HG02798 (cell line): ENCODE measurements around the gene SMS.

Experiments used
- ATAC-seq: cut with Tn5 transposase; IDR thresholded peaks from one replicate; pipeline ENCODE4 v1.9.1; 2021; ENCODE audit warnings: mild to moderate bottlenecking; ENCODE audit not compliant: unreplicated experiment, poor library complexity

The SMS gene

DNA sequence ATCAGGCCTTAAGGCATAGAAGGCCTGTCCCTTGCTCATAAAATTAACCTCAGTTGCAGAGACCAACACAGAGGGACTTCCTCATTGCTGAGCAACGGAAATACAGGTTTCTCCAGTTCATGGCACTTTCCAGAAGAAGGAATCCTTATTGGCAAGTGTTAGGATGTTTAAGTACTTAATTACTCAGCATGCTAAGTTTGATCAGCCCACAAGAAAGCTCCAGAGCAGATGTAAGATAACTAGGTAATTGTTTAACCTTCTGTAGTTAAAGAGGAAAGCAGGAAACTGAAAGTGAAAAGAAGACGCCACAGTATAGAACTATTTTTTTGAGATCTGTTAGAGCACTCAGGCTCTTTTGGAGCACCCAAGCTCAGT lies 33.5 kb downstream of the SMS start:
- peak; percentile 91 for ATAC-seq

GRCh38 chrX:21975242-21975641 lies 34.7 kb downstream of the SMS start:
- no peak for ATAC-seq

GRCh38 chrX:21975812-21976211 lies 35.3 kb downstream of the SMS start:
- ATAC-seq = no peak

GRCh38 chrX:21978346-21978745 lies 37.8 kb downstream of the SMS start:
- ATAC-seq = no peak

- no peak for ATAC-seq
These were observed 41.8 kb downstream of the SMS start for GRCh38 chrX:21982311-21982710.

GRCh38 chrX:21985332-21985777 lies 44.8 kb downstream of the SMS start:
- peak; percentile 76 for ATAC-seq

- no peak for ATAC-seq
These were observed 46.1 kb downstream of the SMS start for GRCh38 chrX:21986596-21986995.

GRCh38 chrX:21989384-21989783 lies 48.9 kb downstream of the SMS start:
- ATAC-seq = peak; percentile 44

GRCh38 chrX:21990832-21991231 lies 50.3 kb downstream of the SMS start:
- no peak for ATAC-seq

- no peak for ATAC-seq
These were observed 51.0 kb downstream of the SMS start for GRCh38 chrX:21991504-21991903.

DNA sequence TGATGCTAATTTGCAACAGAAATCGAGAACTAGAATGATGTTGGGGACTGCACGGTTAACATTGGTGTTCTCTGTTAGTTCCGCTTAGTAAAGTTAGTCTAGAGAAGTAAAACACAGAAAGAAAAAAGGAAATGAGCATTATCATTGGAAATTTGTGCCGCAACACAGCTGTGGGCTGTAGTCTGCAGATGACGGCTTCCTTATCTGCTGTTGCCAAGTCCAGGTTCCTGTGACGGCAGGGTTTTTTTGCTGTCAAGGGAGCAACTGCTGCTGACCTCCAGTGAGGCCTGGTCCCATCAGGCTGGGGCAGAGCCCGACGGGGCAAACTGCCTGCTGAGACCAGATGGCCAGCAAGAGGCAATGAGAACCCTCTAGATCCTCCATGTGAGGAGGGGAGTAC lies 52.8 kb downstream of the SMS start:
- peak; percentile 87 for ATAC-seq

DNA sequence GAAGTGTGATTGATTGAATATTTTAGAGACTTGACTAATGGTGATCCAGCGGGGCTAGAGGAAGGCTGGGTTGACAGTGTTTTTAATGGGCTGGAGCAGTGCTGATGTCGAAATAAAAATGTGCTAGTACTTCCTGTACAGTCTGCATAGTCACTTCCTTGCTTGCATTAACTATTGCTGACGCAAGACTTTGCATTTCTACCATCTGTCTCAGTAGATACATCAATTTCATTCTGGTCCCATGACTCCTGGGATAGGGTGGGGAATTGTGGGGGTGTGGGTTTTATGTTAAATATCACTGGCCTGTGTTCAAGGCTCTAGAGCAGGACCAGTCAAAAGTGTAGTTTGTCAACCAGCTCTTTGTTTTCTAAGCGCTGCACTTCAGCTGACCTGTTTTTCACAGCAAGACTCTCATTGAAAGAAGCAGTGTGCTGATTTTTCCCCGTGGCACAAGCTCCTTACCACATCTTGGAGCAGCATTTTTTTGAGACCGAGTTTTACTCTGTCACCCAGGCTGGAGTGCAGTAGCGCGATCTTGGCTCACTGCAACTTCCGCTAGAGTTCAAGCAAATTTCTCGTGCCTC lies 56.5 kb downstream of the SMS start:
- no peak for ATAC-seq

- no peak for ATAC-seq
These were observed 57.5 kb downstream of the SMS start for GRCh38 chrX:21998037-21998436.

DNA sequence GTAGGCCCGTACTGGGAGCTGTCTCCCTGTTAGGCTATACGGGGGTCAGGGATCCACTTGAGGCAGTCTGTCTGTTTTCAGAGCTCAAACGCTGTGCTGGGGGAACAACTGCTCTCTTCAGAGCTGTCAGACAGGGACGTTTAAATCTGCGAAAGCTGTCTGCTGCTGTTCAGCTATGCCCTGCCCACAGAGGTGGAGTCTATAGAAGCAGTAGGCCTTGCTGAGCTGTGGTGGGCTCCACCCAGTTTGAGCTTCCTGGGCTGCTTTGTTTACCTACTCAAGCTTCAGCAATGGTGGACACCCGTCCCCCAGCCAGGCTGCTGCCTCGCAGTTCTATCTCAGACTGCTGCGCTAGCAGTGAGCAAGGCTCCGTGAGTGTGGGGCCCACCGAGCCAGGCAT lies 64.4 kb downstream of the SMS start:
- ATAC-seq = no peak

DNA sequence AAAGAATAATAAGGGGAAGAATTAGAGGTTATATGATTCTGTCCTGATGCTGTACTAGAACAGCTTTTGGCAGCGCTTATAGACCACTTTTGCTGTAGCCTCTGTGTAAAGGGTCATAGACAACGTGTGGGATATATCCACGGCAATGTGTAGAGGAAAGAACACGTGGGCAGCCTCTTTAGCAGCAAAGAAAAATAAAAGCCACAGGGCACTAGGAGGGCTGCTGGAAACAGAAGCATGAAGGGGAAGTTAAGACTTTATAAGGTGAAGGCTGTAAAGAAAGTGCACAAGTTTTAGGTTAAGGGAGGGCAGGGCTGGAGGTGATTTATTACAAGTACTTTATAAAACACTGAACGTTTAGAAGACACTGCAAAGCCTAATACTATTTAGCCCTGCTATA lies 71.5 kb downstream of the SMS start:
- ATAC-seq = no peak

DNA sequence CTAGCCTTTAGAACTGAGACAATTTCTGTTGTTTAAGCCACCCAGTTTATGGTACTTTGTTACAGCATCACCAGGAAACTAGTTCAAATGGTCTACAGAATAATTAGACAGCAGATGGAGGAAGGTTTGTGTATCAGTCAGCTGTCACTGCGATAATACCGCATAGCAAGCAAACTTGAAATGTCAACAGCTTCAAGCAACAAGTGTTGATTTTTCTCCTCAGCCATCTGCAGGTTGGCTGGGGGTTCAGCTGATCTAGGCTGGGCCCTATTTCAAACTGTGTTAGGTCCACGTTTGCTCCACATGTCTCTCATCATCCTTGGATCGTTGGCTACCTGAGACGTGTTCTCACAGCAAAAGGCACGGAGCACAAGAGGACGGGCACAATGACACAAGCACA lies 72.4 kb downstream of the SMS start:
- ATAC-seq = no peak

DNA sequence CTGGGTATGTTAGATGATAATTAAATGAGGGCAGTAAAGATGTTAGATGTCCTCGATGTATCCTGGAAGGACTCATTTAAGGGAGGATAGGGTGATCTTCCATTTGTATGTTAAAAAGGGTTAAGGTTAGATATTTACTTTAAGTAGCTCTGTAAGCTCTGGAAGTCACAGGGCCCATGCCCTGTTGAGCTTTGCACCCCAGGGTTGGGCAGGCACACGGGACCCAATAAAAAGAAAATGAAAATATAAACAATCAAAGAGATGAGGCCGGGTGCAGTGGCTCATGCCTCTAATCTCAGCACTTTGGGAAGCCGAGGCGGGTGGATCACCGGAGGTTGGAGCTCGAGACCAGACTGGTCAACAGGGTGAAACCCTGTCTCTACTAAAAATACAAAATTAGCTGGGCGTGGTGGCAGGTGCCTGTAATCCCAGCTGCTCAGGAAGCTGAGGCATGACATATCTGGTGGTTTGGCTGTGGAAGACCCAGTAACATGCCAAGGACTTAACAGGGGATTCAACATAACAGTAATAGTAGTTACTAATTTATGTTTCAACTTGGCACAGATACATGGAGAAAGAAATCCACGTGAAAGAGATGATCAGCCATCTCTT lies 74.7 kb downstream of the SMS start:
- ATAC-seq = no peak

DNA sequence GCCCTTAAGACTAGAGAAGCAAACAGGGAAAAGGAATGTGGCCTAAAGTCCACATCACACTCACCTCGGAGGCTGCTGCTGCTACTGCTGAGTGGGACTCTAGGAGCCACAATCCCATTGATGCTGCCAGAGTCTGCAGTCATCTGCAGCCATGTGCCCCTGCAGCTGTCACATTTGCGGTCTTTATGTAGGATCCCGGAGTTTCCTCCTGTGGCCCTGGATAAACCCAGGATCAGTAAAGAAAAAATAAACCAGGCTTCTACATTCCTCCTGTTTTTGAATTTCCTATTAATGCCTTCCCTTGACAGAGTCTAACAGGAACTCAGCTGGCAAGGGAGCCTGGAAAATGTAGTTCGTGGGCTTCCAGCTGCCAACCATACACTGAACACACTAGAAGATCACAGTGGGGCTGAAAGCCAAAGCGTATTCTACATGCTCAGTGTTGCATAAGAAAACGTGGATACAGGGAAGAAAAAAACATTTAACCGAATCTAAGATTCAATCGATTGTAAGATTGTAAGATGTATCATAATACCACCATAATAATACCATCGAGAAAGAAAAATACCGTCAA lies 81.3 kb downstream of the SMS start:
- ATAC-seq = no peak

DNA sequence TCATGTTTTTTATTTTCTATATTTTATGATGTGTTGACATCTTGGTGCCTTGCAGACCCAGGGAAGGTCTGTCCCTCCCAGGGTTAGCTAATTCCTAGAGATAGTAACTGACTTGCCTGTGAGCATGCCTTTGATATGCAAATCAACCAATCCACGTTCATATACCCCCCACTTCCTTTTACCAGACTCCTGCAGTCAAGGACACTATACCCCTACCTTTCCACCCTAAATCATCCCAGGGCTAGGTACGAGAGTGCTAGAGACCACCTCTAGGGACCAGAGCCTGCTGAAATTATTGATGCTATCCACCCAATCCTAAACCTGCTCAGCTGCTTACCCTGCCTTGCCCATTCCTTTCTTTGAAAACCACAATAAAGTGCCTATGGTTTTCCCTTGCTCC lies 84.1 kb downstream of the SMS start:
- ATAC-seq = no peak

DNA sequence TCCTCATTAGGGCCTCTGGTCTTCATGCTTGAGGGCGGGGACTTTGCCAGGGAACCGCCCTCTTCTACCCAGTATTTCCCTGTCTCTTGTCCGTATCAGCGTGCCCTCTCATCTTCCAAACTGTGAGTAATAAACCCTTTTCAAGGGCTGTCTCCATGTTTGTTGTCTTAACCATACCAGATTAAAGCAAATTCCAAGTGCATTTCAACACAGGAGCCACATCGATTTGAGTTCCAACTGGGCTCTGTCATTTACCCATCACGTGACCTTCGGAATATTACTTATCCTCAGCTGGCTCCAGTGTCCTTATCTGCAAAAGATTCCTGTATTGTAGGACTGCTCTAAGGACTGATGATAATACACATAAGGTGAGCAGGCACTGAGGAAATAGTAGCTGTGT lies 85.2 kb downstream of the SMS start:
- ATAC-seq = no peak

DNA sequence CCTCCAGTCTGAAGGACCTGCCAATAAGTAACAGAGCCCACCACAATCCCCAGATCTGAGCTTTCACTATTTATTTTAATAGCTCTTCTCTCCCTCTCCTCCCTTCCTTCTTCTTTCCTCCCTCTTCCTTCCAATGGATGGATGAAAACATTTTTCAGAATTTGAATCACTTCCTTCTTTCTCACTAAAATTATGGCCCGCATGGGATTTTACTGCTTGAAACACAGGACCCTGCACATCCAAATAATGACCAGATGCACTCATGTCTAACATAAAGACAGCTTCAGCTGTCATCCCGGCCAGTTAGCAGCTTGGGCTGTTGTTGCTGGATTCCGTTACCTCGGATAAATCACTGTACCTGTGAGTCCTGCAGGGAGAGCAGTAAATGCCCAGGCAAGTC lies 86.2 kb downstream of the SMS start:
- no peak for ATAC-seq

DNA sequence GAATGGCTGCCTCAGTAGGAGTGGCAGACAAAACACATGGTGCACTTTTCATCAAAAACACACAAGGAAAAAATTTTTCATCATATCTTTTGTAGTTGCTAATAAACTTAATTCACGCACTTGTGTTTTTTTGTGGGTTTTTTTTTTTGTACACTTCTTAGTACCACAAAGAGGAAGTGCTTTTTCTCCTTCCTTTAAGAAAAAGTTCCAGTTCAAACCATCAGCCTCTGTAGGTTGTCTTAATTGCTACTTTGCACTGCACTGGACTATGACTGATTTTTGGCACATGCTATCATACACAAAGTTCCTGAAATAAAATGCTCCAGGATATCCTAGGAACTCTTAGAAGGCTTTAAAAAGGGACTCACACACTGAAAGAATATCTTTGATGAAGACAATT lies 91.6 kb downstream of the SMS start, which contains the start of gene PHEX:
Gene PHEX, plus strand, starts transcription at position 242 of the 400 bp plus-strand sequence. CDS start 681 bp downstream, outside the sequence.
- no peak for ATAC-seq
